OCI-LY1 (cell line): ENCODE data around the gene DROSHA.

Experiments
- H2AFZ ChIP-seq: fragments of 200-600 bp; sonication (generic), shearing (Covaris generic); 2 replicates; pipeline ENCODE4 v1.6.0; 2014; ENCODE audit warnings: antibody characterized with exemption, mild to moderate bottlenecking, low read length
- H3F3A ChIP-seq: fragments of 200-600 bp; sonication (generic), shearing (Covaris generic); 2 replicates; pipeline ENCODE4 v1.6.0; 2014; ENCODE audit warnings: mild to moderate bottlenecking, antibody characterized with exemption, low read length, moderate library complexity; ENCODE audit not compliant: insufficient read depth
- H3K27ac ChIP-seq: fragments of 200-600 bp; sonication (generic); 2 replicates; pipeline ENCODE4 v1.5.1; 2014; ENCODE audit warnings: low read length, mixed run types, mild to moderate bottlenecking, low read depth; ENCODE audit not compliant: poor library complexity, severe bottlenecking
- H3K27me3 ChIP-seq: fragments of 200-600 bp; sonication (generic); 2 replicates; pipeline ENCODE4 v1.6.0; 2014; ENCODE audit warnings: antibody characterized with exemption, mild to moderate bottlenecking, low read length, moderate library complexity; ENCODE audit not compliant: insufficient read depth
- H3K36me3 ChIP-seq: fragments of 200-600 bp; sonication (generic); 2 replicates; pipeline ENCODE4 v1.6.1; 2014; ENCODE audit warnings: mild to moderate bottlenecking, antibody characterized with exemption, low read length, moderate library complexity, mixed read lengths; ENCODE audit not compliant: insufficient read depth
- H3K4me1 ChIP-seq: fragments of 200-600 bp; sonication (generic); 2 replicates; pipeline ENCODE4 v1.5.1; 2014; ENCODE audit warnings: mild to moderate bottlenecking, low read length, moderate library complexity; ENCODE audit not compliant: insufficient read depth, severe bottlenecking
- H3K4me2 ChIP-seq: fragments of 200-600 bp; sonication (generic), shearing (Covaris generic); 2 replicates; pipeline ENCODE4 v1.6.1; 2014; ENCODE audit warnings: low read length
- H3K4me3 ChIP-seq: fragments of 200-600 bp; sonication (generic); 2 replicates; pipeline ENCODE4 v1.5.1; 2014; ENCODE audit warnings: low read length, low read depth, mild to moderate bottlenecking, mixed read lengths; ENCODE audit not compliant: poor library complexity, severe bottlenecking
- H3K79me2 ChIP-seq: fragments of 200-600 bp; shearing (Covaris generic); 2 replicates; pipeline ENCODE4 v1.6.1; 2016; ENCODE audit warnings: mixed run types, low read length, mixed read lengths; ENCODE audit not compliant: insufficient read depth
- H3K9ac ChIP-seq: fragments of 200-600 bp; sonication (generic), shearing (Covaris generic); 2 replicates; pipeline ENCODE4 v1.6.1; 2014; ENCODE audit warnings: mild to moderate bottlenecking, low read length, mixed read lengths
- H3K9me2 ChIP-seq: fragments of 200-600 bp; sonication (generic), shearing (Covaris generic); 2 replicates; pipeline ENCODE4 v1.6.1; 2014; ENCODE audit warnings: low read depth, mild to moderate bottlenecking, low read length, mixed read lengths
- H3K9me3 ChIP-seq: fragments of 200-600 bp; shearing (Covaris generic); 2 replicates; pipeline ENCODE4 v1.6.1; 2014; ENCODE audit warnings: low read length, mixed read lengths
- H4K20me1 ChIP-seq: fragments of 200-600 bp; sonication (generic), shearing (Covaris generic); 2 replicates; pipeline ENCODE4 v1.6.0; 2016; ENCODE audit warnings: mild to moderate bottlenecking, low read length; ENCODE audit not compliant: insufficient read depth
- EZH2 ChIP-seq: fragments of 200-600 bp; sonication (generic), shearing (Covaris generic); IDR thresholded peaks from 2 replicates; pipeline ENCODE4 v1.8.0; 2017; ENCODE audit warnings: borderline replicate concordance, mixed run types, mild to moderate bottlenecking, antibody characterized with exemption, low read length, moderate library complexity, mixed read lengths
- TF ChIP-seq, protein P1 (sequence below): fragments of 200-600 bp; sonication (generic), shearing (Covaris generic); IDR thresholded peaks from 2 replicates; pipeline ENCODE4 v1.5.1; 2017; ENCODE audit warnings: mild to moderate bottlenecking, antibody characterized with exemption, low read length, moderate library complexity, mixed read lengths

DROSHA gene

DNA sequence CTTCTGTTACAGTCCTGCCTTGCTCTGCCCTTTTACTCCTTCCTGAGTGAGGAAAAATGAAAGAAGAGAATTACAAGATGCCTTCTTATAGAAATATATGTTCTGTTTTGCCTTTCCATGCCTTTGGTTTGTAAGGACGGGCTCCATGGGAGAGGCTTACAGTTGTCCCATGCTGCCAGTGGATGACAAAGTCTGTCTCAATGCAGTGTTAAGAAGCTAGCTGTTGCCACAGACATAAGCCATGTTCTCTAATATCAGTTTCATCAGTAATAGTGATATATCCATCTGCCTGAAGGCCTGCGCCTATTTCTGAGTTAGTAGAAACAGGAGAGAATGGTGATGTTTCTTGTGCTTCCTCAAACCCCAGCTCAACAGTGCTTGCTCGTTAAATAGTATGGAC lies 28.0 kb upstream of the DROSHA start:
- Histone ChIP-seq H2AFZ (no peak overlapping the region), H3F3A (no peaks in the 10 kb centered on the region), H3K4me2 (no peak overlapping the region), H3K79me2 (no peaks in the 10 kb centered on the region), H3K36me3 (peaks cover 4% of the 10 kb centered on the region; the same call in 1 of the 2 replicates), H3K9ac (no peak overlapping the region), H3K9me2 (no peaks in the 10 kb centered on the region), H3K4me3 (no peak overlapping the region), H4K20me1 (no peaks in the 10 kb centered on the region), H3K27me3 (no peaks in the 10 kb centered on the region), H3K9me3 (no peaks in the 10 kb centered on the region), H3K27ac (no peak overlapping the region), H3K4me1 (no peaks in the 10 kb centered on the region)
- TF ChIP-seq EZH2: no peak
- TF ChIP-seq, protein P1, sequence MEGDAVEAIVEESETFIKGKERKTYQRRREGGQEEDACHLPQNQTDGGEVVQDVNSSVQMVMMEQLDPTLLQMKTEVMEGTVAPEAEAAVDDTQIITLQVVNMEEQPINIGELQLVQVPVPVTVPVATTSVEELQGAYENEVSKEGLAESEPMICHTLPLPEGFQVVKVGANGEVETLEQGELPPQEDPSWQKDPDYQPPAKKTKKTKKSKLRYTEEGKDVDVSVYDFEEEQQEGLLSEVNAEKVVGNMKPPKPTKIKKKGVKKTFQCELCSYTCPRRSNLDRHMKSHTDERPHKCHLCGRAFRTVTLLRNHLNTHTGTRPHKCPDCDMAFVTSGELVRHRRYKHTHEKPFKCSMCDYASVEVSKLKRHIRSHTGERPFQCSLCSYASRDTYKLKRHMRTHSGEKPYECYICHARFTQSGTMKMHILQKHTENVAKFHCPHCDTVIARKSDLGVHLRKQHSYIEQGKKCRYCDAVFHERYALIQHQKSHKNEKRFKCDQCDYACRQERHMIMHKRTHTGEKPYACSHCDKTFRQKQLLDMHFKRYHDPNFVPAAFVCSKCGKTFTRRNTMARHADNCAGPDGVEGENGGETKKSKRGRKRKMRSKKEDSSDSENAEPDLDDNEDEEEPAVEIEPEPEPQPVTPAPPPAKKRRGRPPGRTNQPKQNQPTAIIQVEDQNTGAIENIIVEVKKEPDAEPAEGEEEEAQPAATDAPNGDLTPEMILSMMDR: no peak

- no peak overlapping the region for H3K4me2 ChIP-seq
- H4K20me1 ChIP-seq: no peaks in the 10 kb centered on the region
- H3K27ac ChIP-seq: no peak overlapping the region
- TF ChIP-seq, protein P1: no peak
- TF ChIP-seq EZH2: no peak
- no peaks in the 10 kb centered on the region for H3K9me2 ChIP-seq
- H3K27me3 ChIP-seq: no peaks in the 10 kb centered on the region
- peaks cover 27% of the 10 kb centered on the region for H3K36me3 ChIP-seq
- no peaks in the 10 kb centered on the region for H3K4me1 ChIP-seq
- no peak overlapping the region for H3K4me3 ChIP-seq
- no peaks in the 10 kb centered on the region for H3F3A ChIP-seq
- H3K9me3 ChIP-seq: no peaks in the 10 kb centered on the region
- H2AFZ ChIP-seq: no peak overlapping the region
- no peaks in the 10 kb centered on the region for H3K79me2 ChIP-seq
- no peak overlapping the region for H3K9ac ChIP-seq
These were observed 24.6 kb upstream of the DROSHA start for GRCh38 chr5:31556461-31556860.

DNA sequence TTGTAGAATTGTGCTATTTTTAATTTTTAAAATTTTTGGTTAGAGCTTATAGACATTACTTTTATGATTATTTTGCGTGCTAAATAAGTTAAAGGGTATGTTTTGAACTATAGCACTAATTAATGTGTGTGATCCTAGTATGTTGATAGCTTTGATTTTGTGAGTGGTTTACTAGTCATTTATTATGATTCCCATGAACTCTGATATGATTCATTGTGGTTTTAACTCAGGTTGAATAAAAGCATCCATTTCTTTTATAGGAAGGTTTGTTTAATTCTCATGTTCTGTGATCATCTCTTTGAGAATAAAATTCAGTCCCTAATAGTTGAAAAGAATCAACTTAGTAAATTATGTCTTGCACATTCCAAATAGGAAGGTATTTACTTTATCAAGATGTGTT lies 22.7 kb upstream of the DROSHA start:
- Histone ChIP-seq H4K20me1 (no peaks in the 10 kb centered on the region), H3K4me2 (no peak overlapping the region), H3K27ac (no peak overlapping the region), H3K36me3 (peaks cover 31% of the 10 kb centered on the region), H2AFZ (no peak overlapping the region), H3K9ac (no peak overlapping the region), H3K79me2 (no peaks in the 10 kb centered on the region), H3K9me3 (no peaks in the 10 kb centered on the region), H3K4me1 (no peaks in the 10 kb centered on the region), H3K4me3 (no peak overlapping the region), H3K27me3 (no peaks in the 10 kb centered on the region), H3F3A (no peaks in the 10 kb centered on the region), H3K9me2 (no peaks in the 10 kb centered on the region)
- no peak for TF ChIP-seq EZH2
- TF ChIP-seq, protein P1: no peak
